BLaER1 treated with 17β-estradiol and CSF1 and Interleukin-3, amounts not matched to agents 10 nM and 100 nM (cell line): ENCODE data around the gene NANOS3.

ENCODE experiments used
- H3K27ac ChIP-seq, 11 experiments: shearing (Covaris generic); formaldehyde crosslinking; 2 replicates each; pipeline ENCODE4 v1.8.1; 2022
- H3K27me3 ChIP-seq, 11 experiments: shearing (Covaris generic); formaldehyde crosslinking; 2 replicates each; pipeline ENCODE4 v1.8.1; 2022
- H3K36me3 ChIP-seq, 11 experiments: shearing (Covaris generic); formaldehyde crosslinking; 2 replicates each; pipeline ENCODE4 v1.8.1; 2022
- H3K4me1 ChIP-seq, 10 experiments: shearing (Covaris generic); formaldehyde crosslinking; 2 replicates each; pipeline ENCODE4 v1.8.1; 2022
- H3K4me2 ChIP-seq, 11 experiments: shearing (Covaris generic); formaldehyde crosslinking; 2 replicates each; pipeline ENCODE4 v1.8.1; 2022
- H3K4me3 ChIP-seq, 10 experiments: shearing (Covaris generic); formaldehyde crosslinking; 2 replicates each; pipeline ENCODE4 v1.8.1; 2022
- H3K9ac ChIP-seq, 11 experiments: shearing (Covaris generic); formaldehyde crosslinking; 2 replicates each; pipeline ENCODE4 v1.8.1; 2022
- H3K9me3 ChIP-seq, 11 experiments: shearing (Covaris generic); formaldehyde crosslinking; replicated peaks in 1 of 11; 2 replicates each; pipeline ENCODE4 v1.8.1; 2022
- H4K20me1 ChIP-seq, 11 experiments: shearing (Covaris generic); formaldehyde crosslinking; 2 replicates each; pipeline ENCODE4 v1.8.1; 2022
- Cebpa-rat ChIP-seq, 11 experiments: shearing (Covaris generic); IDR thresholded peaks; 2 replicates each; pipeline ENCODE4 v1.8.1; 2022

The NANOS3 gene

DNA sequence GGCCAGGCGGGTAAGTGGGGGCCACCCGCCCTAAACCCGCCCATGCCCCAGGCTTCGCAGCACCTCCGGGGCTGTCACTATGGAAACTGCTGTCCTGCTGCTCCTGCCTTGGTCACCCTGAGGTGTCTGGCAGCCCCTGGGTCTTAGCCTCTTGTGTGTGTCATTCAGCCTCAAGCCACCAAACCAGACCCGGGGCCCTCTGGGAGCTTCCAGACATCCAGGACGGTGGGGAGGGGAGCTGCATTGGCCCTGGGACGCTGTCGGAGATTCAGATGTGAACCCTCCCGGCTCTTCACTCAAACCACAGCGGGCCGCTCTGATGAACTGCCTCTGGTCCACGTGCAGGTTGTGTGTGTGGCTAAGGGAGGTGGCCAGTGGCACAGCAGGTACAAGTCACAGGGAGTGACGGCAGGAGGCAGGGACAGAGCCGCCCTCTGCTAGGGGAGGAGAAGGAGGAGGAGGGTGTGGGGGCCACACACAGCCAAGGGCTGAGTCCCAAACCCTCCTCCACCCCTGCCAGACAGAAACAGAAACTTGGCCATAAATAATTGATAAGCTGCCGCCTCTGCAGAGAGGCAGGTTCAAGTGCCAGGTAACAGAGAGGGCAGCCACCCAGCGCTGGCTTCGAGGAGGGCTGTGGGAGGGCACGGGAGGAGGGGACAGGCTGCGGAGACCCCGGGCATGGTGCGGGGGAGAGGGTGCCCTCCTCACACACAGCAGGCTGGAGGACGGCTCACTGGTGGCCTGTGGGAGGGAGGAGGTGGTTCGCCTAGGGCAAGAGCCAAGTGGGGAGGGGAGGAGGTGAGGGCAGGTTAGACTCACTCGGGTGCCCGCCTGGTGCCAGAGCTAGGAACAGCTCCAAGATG is 8.0 kb downstream of the NANOS3 start:
- H3K4me2 ChIP-seq: 0 out of 22 replicates have a peak overlapping the region, but pooled peaks of 1 of the 11 experiments have one; percentile 8
- no peak overlapping the region for H3K4me3 ChIP-seq
- H3K9me3 ChIP-seq: no peaks in the 10 kb centered on the region
- peaks cover 35 to 73% (median 53%) of the 10 kb centered on the region in 10 experiments for H3K4me1 ChIP-seq
- no peaks in the 10 kb centered on the region; a peak in 1 of 22 replicates for H4K20me1 ChIP-seq
- peak overlapping the region in 1 of 11 experiments; percentile 55; a peak in 2 of 22 replicates for H3K9ac ChIP-seq
- no peak for TF ChIP-seq Cebpa-rat (IDR thresholded peaks at IDR 0.05)
- no peak overlapping the region for H3K27ac ChIP-seq
- no peaks in the 10 kb centered on the region; a peak in 1 of 22 replicates for H3K36me3 ChIP-seq
- no peaks in the 10 kb centered on the region for H3K27me3 ChIP-seq

DNA sequence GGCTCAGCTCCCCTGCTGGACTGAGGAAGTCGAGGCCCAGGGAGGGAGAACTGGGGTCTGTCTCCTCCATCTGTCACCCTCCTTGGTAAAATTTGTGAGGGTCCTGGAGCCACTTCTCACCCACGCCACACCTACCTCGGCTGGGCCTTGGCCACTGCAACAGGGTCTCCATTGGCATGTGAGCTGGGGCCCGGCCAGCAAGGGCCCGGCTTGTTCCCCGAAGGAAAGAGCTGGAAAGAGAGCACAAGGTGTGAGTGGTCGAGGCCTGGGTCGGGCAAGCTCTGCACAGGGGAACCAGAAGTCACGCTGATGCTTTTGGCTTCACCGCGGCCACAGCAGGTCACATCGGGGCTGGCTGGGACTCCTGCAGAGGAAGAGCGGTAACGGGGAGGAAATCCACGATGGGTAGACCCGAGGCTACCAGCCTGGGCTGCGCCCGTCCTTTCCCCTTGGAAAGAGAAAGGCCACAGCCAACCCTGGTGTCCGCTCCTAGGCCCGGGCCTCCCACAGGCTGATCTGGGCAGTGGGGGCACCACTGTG is 9.0 kb downstream of the NANOS3 start:
- Histone ChIP-seq H3K9me3 (no peaks in the 10 kb centered on the region), H3K27ac (no peak overlapping the region), H4K20me1 (no peaks in the 10 kb centered on the region; a peak in 1 of 22 replicates), H3K4me3 (no peak overlapping the region), H3K4me2 (0 out of 22 replicates have a peak overlapping the region, but pooled peaks of 1 of the 11 experiments have one; percentile 8), H3K36me3 (no peaks in the 10 kb centered on the region; a peak in 1 of 22 replicates), H3K4me1 (peaks cover 29 to 65% (median 46%) of the 10 kb centered on the region in 10 experiments), H3K9ac (peak overlapping the region in 1 of 11 experiments; percentile 55; a peak in 1 of 22 replicates), H3K27me3 (no peaks in the 10 kb centered on the region)
- no peak for TF ChIP-seq Cebpa-rat (IDR thresholded peaks at IDR 0.05)

DNA sequence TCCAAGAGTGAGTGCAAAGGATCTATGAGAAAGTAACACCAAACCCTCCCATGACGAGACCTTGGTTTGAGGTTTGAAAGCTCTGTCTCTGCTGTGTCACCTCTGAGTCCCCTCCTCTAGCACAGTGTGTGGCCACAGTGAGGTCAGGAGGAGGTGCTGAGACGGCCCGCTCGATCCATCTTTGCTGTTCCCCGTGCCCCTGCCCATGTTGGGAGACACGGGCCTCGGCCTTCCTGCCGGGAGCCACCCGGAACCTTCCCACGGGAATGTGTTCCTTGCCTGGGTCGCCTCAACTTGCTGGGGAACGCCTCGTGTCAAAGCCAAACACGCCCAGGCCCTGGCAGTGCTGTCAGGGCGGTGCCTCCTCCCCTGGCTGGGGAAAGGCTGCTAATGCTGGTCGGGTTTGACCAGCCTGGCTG is 10.1 kb downstream of the NANOS3 start:
- no peak overlapping the region; a peak in 1 of 22 replicates for H3K4me2 ChIP-seq
- no peak for TF ChIP-seq Cebpa-rat (IDR thresholded peaks at IDR 0.05)
- H3K9ac ChIP-seq: no peak overlapping the region
- H4K20me1 ChIP-seq: no peaks in the 10 kb centered on the region; a peak in 1 of 22 replicates
- peaks cover 17 to 54% (median 35%) of the 10 kb centered on the region in 10 experiments for H3K4me1 ChIP-seq
- H3K4me3 ChIP-seq: no peak overlapping the region
- H3K9me3 ChIP-seq: no peaks in the 10 kb centered on the region
- H3K27ac ChIP-seq: no peak overlapping the region
- no peaks in the 10 kb centered on the region for H3K27me3 ChIP-seq
- H3K36me3 ChIP-seq: no peaks in the 10 kb centered on the region; a peak in 1 of 22 replicates

DNA sequence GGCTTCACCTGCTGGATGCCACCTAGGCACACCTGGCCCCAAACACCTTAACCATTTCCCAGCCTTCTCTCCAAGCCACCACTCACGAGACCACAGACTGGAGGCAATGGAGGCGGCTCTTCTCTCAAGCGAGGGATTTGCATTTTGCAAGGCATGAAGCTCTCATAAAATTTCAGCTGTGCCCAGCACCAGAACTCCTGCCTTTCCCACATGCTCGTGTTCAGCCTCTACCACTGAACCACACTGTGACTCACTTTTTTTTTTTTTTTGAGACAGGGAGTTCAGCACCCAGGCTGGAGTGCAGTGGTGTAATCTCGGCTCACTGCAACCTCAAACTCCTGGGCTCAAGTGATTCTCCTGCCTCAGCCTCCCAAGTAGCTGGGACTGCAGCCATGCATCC is 10.6 kb downstream of the NANOS3 start:
- Histone ChIP-seq H3K9ac (no peak overlapping the region), H3K27ac (no peak overlapping the region)

DNA sequence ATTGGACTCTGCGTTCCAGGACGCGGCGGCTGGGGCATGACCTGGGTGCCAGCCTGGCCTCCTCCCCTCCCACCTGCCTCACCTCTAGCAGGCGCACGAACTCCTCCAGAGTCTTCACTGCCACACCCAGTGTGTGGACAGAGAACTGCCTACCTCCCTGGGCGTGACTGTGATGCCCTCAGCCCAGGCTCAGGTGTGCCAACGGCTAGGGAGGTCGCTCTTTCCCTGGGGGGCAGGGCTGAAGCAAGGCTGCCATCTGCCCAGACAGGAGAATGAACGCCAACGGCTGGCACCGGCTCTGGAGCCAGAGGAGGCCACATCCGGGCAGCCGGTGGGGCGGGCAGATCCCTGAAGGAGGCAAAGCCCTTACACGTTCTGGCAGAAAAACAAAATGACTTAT is 11.3 kb downstream of the NANOS3 start:
- no peak for TF ChIP-seq Cebpa-rat (IDR thresholded peaks at IDR 0.05)
- Histone ChIP-seq H3K27me3 (no peaks in the 10 kb centered on the region), H3K9me3 (no peaks in the 10 kb centered on the region), H3K4me1 (peaks cover 5 to 41% (median 22%) of the 10 kb centered on the region in 10 experiments; a peak in 19 of 20 replicates), H3K9ac (peak overlapping the region in 3 of 11 experiments; percentile 5 to 19 (median 14); a peak in 4 of 22 replicates), H3K27ac (no peak overlapping the region), H4K20me1 (no peaks in the 10 kb centered on the region; a peak in 1 of 22 replicates), H3K4me3 (no peak overlapping the region), H3K4me2 (peak overlapping the region in 9 of 11 experiments; percentile 2 to 54 (median 32); a peak in 11 of 22 replicates), H3K36me3 (no peaks in the 10 kb centered on the region; a peak in 1 of 22 replicates)

More for the DNA sequence above, 10.6 kb downstream of the NANOS3 start:
- H3K4me2 ChIP-seq: no peak overlapping the region
- H4K20me1 ChIP-seq: no peaks in the 10 kb centered on the region; a peak in 1 of 22 replicates
- no peaks in the 10 kb centered on the region; a peak in 1 of 22 replicates for H3K36me3 ChIP-seq
- no peaks in the 10 kb centered on the region for H3K9me3 ChIP-seq
- H3K4me3 ChIP-seq: no peak overlapping the region
- no peaks in the 10 kb centered on the region for H3K27me3 ChIP-seq
- TF ChIP-seq Cebpa-rat (IDR thresholded peaks at IDR 0.05): no peak
- H3K4me1 ChIP-seq: peaks cover 13 to 49% (median 30%) of the 10 kb centered on the region in 10 experiments

DNA sequence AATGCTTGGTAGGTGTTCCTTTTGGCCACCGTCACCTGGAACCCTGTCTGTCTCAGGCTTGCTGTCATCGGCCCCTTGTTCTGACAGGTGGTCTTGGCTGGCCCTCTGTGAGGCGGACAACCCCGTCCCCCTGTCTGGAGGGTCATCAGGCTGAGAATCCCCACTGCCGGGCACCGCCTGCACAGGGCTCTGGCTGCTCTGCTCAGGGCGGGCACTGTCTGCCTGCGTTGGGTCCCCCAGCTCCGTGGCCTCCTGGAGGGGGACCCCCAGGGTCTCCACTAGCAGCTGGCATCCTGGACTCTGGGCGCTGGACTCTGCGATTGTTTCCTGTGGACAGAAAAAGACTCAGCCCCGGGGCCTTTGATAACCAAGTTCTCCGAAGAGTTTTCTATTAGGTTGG is 13.2 kb downstream of the NANOS3 start:
- Histone ChIP-seq H3K36me3 (no peaks in the 10 kb centered on the region; a peak in 1 of 22 replicates), H3K27ac (no peak overlapping the region), H3K4me1 (peaks cover 5 to 29% (median 15%) of the 10 kb centered on the region in 10 experiments; a peak in 17 of 20 replicates), H3K27me3 (no peaks in the 10 kb centered on the region), H3K9me3 (no peaks in the 10 kb centered on the region), H3K9ac (no peak overlapping the region), H4K20me1 (no peaks in the 10 kb centered on the region; a peak in 1 of 22 replicates), H3K4me3 (no peak overlapping the region), H3K4me2 (no peak overlapping the region)
- no peak for TF ChIP-seq Cebpa-rat (IDR thresholded peaks at IDR 0.05)

DNA sequence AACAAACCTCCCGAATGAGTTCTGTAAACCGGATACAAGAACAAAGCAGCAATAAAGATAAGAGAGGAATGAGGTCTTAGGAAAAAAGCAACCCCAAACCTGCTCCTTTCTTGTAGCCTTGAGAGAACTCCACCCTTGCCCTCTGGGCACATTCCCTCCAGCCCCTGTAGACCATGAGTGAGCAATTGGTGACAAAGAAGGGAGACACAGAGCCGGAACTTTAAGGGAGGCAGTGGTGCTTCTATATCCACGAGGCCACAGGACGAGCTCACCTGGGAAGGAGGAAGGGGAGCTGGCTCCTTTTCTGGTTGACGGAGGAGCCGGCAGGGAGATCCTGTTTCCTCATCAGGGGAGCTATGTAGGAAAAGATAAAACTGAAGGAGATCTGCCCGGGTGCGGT is 15.9 kb downstream of the NANOS3 start:
- Histone ChIP-seq H3K9me3 (no peaks in the 10 kb centered on the region), H3K27ac (no peak overlapping the region), H4K20me1 (no peaks in the 10 kb centered on the region), H3K4me1 (peaks cover 0 to 14% (median 10%) of the 10 kb centered on the region in 10 experiments; a peak in 16 of 20 replicates), H3K36me3 (no peaks in the 10 kb centered on the region; a peak in 1 of 22 replicates), H3K9ac (no peak overlapping the region), H3K4me2 (no peak overlapping the region), H3K27me3 (no peaks in the 10 kb centered on the region), H3K4me3 (no peak overlapping the region)
- TF ChIP-seq Cebpa-rat (IDR thresholded peaks at IDR 0.05): no peak

DNA sequence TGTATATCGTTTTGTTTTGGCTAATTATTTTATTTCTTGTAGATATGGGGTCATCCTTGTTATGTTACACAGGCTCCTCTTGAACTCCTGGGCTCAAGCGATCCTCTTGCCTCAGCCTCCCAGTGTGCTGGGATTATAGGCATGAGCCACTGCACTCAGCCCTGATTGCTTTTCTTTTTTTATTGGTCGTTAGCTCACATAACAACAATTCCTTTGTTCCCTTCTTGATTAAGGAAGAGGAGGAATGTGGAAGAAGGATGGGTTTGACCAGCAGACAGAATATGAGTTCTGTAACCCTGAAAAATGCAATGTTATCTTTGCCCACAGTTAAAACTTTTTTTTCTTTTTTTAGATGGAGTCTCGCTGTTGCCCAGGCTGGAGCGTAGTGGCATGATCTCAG is 17.6 kb downstream of the NANOS3 start:
- Histone ChIP-seq H3K4me3 (no peak overlapping the region), H3K36me3 (no peaks in the 10 kb centered on the region; a peak in 1 of 22 replicates), H3K9me3 (no peaks in the 10 kb centered on the region), H3K27ac (no peak overlapping the region), H3K9ac (no peak overlapping the region), H3K4me2 (no peak overlapping the region), H3K27me3 (no peaks in the 10 kb centered on the region), H3K4me1 (0 out of 20 replicates have a peak, but pooled peaks cover 0 to under 1% (median 0%) of the 10 kb centered on the region in 10 experiments), H4K20me1 (no peaks in the 10 kb centered on the region)
- TF ChIP-seq Cebpa-rat (IDR thresholded peaks at IDR 0.05): no peak

DNA sequence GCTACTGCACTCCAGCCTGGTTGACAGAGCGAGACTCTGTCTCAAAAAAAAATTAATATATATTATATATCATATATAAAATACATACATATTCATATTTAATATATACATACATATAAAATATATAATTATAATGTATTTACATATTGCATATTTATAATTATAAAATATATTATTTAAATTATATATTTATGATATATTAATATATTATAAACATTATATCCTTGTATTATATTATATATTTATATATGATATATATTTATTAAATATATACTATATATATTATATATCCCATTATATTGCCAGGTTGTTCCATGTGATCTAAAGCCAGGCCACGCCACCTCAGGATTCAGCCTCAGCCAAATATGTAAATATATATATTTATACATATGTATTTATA is 19.3 kb downstream of the NANOS3 start:
- H3K4me3 ChIP-seq: no peak overlapping the region
- no peaks in the 10 kb centered on the region for H4K20me1 ChIP-seq
- no peak for TF ChIP-seq Cebpa-rat (IDR thresholded peaks at IDR 0.05)
- H3K9me3 ChIP-seq: no peaks in the 10 kb centered on the region
- no peaks in the 10 kb centered on the region for H3K27me3 ChIP-seq
- no peak overlapping the region for H3K9ac ChIP-seq
- no peak overlapping the region for H3K27ac ChIP-seq
- peaks cover 0 to 8% (median 0%) of the 10 kb centered on the region in 10 experiments; a peak in 1 of 20 replicates for H3K4me1 ChIP-seq
- H3K36me3 ChIP-seq: no peaks in the 10 kb centered on the region
- no peak overlapping the region for H3K4me2 ChIP-seq
